Measurements from ENCODE around the gene PER2.

PER2 gene

DNA sequence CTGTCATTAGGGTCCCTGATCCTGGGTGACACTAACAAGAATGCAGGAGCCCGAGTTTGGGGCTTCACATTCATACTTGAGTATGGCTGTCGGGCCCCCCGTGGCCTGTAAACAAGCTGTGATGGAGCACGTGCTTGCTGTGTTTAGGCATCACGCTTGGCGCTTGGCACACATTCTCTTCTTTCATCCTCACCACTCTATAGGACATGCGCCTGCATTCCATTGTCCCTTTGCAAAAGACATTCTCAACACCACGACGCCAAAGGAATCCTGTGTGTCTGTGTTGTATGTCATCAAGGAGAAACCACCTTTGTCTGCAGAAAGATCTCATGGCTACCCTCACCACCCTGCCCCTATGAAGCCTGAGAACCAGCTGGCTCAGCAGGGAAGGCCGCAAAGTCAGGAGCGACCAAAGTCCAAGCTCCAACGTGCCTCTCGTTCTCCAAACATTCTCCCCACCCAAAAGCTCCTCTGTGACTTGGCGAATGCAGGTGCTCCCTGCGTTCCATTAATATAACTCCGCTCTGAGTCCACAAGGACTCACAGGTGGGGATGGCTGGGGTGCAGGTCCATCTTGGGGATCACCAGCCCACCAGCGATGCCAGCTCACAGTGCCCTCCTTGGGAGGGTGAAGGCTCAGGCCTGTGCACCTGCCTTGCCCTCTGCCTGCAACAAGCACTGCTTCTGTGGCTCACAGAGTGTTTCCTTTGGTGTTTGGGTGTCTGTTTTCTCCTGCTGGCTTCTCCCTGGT lies 6.2 kb upstream of the PER2 start:
- in situ Hi-C loops (cut with MboI; ENCODE audit: low sequenced_read_pairs, unreplicated experiment) = no loop called here
- TF ChIP-seq, protein P1, sequence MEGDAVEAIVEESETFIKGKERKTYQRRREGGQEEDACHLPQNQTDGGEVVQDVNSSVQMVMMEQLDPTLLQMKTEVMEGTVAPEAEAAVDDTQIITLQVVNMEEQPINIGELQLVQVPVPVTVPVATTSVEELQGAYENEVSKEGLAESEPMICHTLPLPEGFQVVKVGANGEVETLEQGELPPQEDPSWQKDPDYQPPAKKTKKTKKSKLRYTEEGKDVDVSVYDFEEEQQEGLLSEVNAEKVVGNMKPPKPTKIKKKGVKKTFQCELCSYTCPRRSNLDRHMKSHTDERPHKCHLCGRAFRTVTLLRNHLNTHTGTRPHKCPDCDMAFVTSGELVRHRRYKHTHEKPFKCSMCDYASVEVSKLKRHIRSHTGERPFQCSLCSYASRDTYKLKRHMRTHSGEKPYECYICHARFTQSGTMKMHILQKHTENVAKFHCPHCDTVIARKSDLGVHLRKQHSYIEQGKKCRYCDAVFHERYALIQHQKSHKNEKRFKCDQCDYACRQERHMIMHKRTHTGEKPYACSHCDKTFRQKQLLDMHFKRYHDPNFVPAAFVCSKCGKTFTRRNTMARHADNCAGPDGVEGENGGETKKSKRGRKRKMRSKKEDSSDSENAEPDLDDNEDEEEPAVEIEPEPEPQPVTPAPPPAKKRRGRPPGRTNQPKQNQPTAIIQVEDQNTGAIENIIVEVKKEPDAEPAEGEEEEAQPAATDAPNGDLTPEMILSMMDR (IDR thresholded peaks at IDR 0.05; ENCODE audit: borderline replicate concordance, control extremely low read depth, extremely low read depth, insufficient read depth, missing control alignments) = no peak

DNA sequence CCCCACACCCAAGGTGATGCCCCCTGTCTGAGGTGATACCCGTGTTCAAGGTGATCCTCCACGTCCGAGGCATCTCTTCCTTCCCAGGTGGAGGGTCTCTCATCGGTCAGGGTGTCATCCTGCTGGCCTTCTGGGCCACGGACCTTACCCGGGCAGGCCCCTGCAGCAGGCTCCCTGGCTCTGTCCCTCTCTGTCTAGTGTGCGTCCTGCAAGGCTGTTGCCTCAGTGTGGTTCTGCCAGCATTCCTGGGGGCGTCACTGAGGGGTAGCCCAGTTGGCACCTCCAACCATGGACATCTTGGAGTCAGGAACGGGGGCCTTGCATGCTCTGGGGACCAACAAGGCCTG lies 5.6 kb upstream of the PER2 start:
- no peak for DNase-seq (ENCODE audit: low spot score)
- in situ Hi-C loops (cut with MboI; ENCODE audit: low sequenced_read_pairs, unreplicated experiment) = no loop called here
- TF ChIP-seq, protein P1 (IDR thresholded peaks at IDR 0.05; ENCODE audit: borderline replicate concordance, control extremely low read depth, extremely low read depth, insufficient read depth, missing control alignments) = no peak

More for the DNA sequence above, 6.2 kb upstream of the PER2 start:
- DNase-seq (ENCODE audit: low spot score) = no peak

DNA sequence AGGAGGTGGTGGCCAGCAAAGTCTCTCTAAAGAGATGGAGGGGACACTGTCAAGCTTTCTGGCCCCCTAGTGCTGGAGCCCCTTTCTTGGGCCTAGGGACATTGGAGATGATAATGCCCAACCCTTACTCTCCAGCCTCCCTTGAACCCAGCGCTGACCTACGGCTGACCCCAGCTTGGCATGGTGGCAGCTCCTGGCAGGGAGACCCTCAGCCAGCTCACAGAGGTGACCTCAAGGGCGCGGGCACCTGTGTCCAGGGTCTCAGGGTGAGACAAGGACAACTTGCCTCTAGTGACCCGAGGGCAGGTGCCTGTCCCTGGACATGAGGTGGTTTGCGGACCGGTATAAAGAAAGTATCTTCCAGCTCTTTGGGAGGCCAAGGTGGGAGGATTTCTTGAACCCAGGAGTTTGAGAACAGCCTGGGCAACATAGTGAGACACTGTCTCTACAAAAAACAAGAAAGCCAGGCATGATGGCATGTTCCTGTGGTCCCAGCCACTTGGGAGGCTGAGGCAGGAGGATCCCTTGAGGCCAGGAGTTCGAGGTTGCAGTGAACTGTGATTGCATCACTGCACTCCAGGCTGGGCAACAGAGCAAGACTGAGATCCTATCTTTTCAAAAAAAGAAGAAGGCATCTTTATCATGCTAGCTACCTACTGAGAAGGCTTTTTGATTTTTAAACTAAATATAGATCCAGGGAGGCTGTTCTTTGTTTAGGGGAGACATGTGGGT lies 3.3 kb upstream of the PER2 start:
- DNase-seq (ENCODE audit: low spot score) = no peak
- TF ChIP-seq, protein P1 (IDR thresholded peaks at IDR 0.05; ENCODE audit: borderline replicate concordance, control extremely low read depth, extremely low read depth, insufficient read depth, missing control alignments) = no peak
- in situ Hi-C loops (cut with MboI; ENCODE audit: low sequenced_read_pairs, unreplicated experiment) = no loop called here

DNA sequence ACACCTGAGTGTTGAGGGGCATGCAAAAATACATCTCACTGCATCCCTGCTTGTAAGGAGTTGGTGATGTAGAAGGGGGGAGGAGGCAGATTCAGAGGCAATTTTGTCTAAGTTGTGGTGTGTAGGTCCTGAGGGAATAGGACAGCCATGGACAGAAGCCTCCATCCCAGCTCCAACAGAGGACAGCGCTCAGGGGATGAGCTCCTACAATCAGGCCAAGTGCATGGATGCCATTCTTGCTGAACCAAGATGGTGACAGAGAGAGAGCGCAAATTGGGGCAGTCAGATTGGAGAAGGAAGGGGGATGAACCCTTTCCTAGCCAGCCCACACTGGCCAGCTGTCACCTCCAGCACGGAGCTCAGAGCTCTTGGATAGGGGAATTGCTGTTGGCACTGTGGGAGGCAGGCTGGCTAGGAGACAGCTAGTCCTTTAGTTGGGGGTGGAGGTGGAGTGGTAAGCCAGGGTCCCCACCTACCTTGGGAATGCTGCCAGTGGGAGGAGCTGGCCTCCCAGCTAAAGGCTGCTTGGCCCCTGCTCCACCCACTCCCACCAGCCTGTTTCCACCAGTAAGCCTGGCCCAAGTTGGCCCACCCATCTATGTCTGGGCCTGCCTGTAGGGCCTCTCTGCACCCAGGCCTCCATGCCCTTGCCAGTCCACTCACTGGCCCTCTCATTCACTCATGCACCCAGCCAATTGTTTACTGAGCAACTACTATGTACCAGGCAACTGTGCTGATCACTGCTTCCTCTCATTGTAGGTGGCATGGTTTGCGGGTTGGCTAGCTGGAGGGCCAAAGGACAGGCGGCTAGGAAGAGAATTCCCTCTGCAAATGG lies 2.5 kb upstream of the PER2 start:
- TF ChIP-seq, protein P1 (IDR thresholded peaks at IDR 0.05; ENCODE audit: borderline replicate concordance, control extremely low read depth, extremely low read depth, insufficient read depth, missing control alignments) = no peak
- in situ Hi-C loops (cut with MboI; ENCODE audit: low sequenced_read_pairs, unreplicated experiment) = no loop called here
- no peak for DNase-seq (ENCODE audit: low spot score)

DNA sequence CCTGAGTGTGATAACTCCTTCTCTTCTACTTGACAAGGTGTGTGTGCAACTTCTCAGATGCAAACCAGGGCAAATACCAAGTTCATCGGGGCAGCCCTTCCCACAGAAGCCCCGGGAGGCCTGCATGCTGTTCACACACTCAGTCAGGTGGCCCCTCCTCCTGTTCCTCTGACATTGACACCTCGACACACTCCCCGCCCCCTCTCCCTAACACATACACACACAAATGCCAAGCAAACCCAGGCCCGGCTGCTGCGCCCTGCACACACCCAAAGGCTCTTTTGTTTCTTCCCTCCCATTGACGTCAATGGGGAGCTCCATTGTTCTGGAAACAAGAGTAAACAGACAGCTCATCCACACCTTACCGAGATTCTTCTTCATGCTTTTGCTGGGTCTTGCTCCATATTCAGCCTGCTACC lies 1.7 kb upstream of the PER2 start:
- in situ Hi-C loops (cut with MboI; ENCODE audit: low sequenced_read_pairs, unreplicated experiment) = no loop called here
- DNase-seq (ENCODE audit: low spot score) = peak; percentile 45
- TF ChIP-seq, protein P1 (IDR thresholded peaks at IDR 0.05; ENCODE audit: borderline replicate concordance, control extremely low read depth, extremely low read depth, insufficient read depth, missing control alignments) = no peak

DNA sequence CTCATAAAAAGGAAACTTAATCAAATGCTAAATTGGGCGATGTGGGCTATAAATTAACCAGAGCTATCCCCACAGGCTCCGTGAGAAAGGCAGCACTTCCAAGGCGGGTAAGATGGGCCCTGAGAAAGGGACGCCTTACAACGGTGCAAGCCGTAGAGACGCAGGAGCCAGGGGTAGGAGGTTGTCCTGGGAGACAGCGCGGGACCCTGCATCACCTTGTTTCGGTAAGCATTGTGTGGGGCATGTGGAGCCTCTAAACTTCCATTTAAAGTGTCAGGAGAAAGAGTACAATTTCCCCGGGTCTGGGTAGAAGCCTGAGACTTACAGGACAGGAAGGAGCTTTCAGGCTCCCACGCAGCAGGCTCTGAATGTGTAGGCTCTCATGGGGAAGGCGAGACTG lies 1.2 kb upstream of the PER2 start:
- in situ Hi-C loops (cut with MboI; ENCODE audit: low sequenced_read_pairs, unreplicated experiment) = no loop called here
- peak; percentile 50 for DNase-seq (ENCODE audit: low spot score)
- TF ChIP-seq, protein P1 (IDR thresholded peaks at IDR 0.05; ENCODE audit: borderline replicate concordance, control extremely low read depth, extremely low read depth, insufficient read depth, missing control alignments) = no peak
